ENCODE measurements around the gene HPS1.

HPS1 gene

GRCh38 chr10:98416606-98417388, 29.9 kb downstream of the HPS1 start:
- H3K4me3 ChIP-seq (ENCODE audit: low read depth, low read length), result no peak overlapping the region
- H4K91ac ChIP-seq (ENCODE audit: low read depth, low read length), result no peak overlapping the region
- no peak overlapping the region for H2AFZ ChIP-seq (ENCODE audit: insufficient read depth, low read length, poor library complexity)
- WGBS (ENCODE audit: extremely low coverage, insufficient coverage, insufficient read length), result no CpG with 5 or more reads among the region's 18 CpGs
- H3K18ac ChIP-seq (ENCODE audit: low read length), result no peak overlapping the region
- no peak overlapping the region for H3K4ac ChIP-seq (ENCODE audit: low read depth, low read length)
- peaks cover 2% of the 10 kb centered on the region for H3K79me2 ChIP-seq (ENCODE audit: control insufficient read depth, insufficient read depth, low read length, poor library complexity)
- no peak for DNase-seq
- H3K36me3 ChIP-seq (ENCODE audit: control insufficient read depth in 1 of 2, insufficient read depth in 2 of 2, low read length in 2 of 2), result peaks cover 5 to 10% of the 10 kb centered on the region in 2 experiments
- H3K4me2 ChIP-seq (ENCODE audit: low read length), result no peak overlapping the region
- no peak overlapping the region for H4K8ac ChIP-seq (ENCODE audit: low read depth, low read length)
- H2BK120ac ChIP-seq (ENCODE audit: insufficient read depth, low read length, poor library complexity), result no peak overlapping the region
- H3K14ac ChIP-seq (ENCODE audit: low read length), result no peak overlapping the region
- H2BK5ac ChIP-seq (ENCODE audit: low read depth, low read length, poor library complexity), result no peak overlapping the region
- no peak overlapping the region for H3K23ac ChIP-seq (ENCODE audit: low read length)
- no peak overlapping the region for H3K27ac ChIP-seq (ENCODE audit: low read depth, low read length)
- peaks cover 11% of the 10 kb centered on the region for H3K79me1 ChIP-seq (ENCODE audit: low read length)
- H3K9me3 ChIP-seq (ENCODE audit: insufficient read depth, low read depth, low read length), result no peaks in the 10 kb centered on the region
- no peak overlapping the region for H2AK5ac ChIP-seq (ENCODE audit: low read length)
- H3K4me1 ChIP-seq (ENCODE audit: control insufficient read depth in 1 of 2, insufficient read depth in 2 of 2, low read length in 2 of 2), result peaks cover 23 to 24% of the 10 kb centered on the region in 2 experiments
- H3K27me3 ChIP-seq (ENCODE audit: insufficient read depth, low read length), result no peaks in the 10 kb centered on the region
- no peak overlapping the region for H2BK12ac ChIP-seq (ENCODE audit: low read length)
- no peak overlapping the region for H4K12ac ChIP-seq (ENCODE audit: low read depth, low read length)
- no peak overlapping the region for H3K9ac ChIP-seq (ENCODE audit: low read length)

GRCh38 chr10:98415731-98416119, 31.0 kb downstream of the HPS1 start:
- Histone ChIP-seq H4K12ac (ENCODE audit: low read depth, low read length) (no peak overlapping the region), H2BK12ac (ENCODE audit: low read length) (no peak overlapping the region), H2BK120ac (ENCODE audit: insufficient read depth, low read length, poor library complexity) (peak overlapping the region; percentile 9), H3K4me2 (ENCODE audit: low read length) (no peak overlapping the region), H2BK5ac (ENCODE audit: low read depth, low read length, poor library complexity) (no peak overlapping the region), H3K18ac (ENCODE audit: low read length) (peak overlapping the region; percentile 2), H4K91ac (ENCODE audit: low read depth, low read length) (peak overlapping the region; percentile 0), H3K36me3 (ENCODE audit: control insufficient read depth in 1 of 2, insufficient read depth in 2 of 2, low read length in 2 of 2) (peaks cover 5 to 10% of the 10 kb centered on the region in 2 experiments), H3K79me2 (ENCODE audit: control insufficient read depth, insufficient read depth, low read length, poor library complexity) (peaks cover 2% of the 10 kb centered on the region), H3K4me1 (ENCODE audit: control insufficient read depth in 1 of 2, insufficient read depth in 2 of 2, low read length in 2 of 2) (peaks cover 23 to 24% of the 10 kb centered on the region in 2 experiments), H3K23ac (ENCODE audit: low read length) (no peak overlapping the region), H2AK5ac (ENCODE audit: low read length) (no peak overlapping the region), H3K79me1 (ENCODE audit: low read length) (peaks cover 11% of the 10 kb centered on the region), H4K8ac (ENCODE audit: low read depth, low read length) (peak overlapping the region; percentile 11), H3K27me3 (ENCODE audit: insufficient read depth, low read length) (no peaks in the 10 kb centered on the region), H3K27ac (ENCODE audit: low read depth, low read length) (peak overlapping the region; percentile 26), H3K14ac (ENCODE audit: low read length) (peak overlapping the region; percentile 16), H3K9ac (ENCODE audit: low read length) (no peak overlapping the region), H3K4me3 (ENCODE audit: low read depth, low read length) (no peak overlapping the region), H2AFZ (ENCODE audit: insufficient read depth, low read length, poor library complexity) (no peak overlapping the region), H3K4ac (ENCODE audit: low read depth, low read length) (no peak overlapping the region), H3K9me3 (ENCODE audit: insufficient read depth, low read depth, low read length) (no peaks in the 10 kb centered on the region)
- DNase-seq, result no peak
- WGBS (ENCODE audit: extremely low coverage, insufficient coverage, insufficient read length), result no CpG with 5 or more reads among the region's 8 CpGs

GRCh38 chr10:98414932-98415730, 31.6 kb downstream of the HPS1 start, which contains the start of gene PYROXD2:
PYROXD2 (minus strand) TSS chr10:98415182; CDS start chr10:98415135, 47 bp downstream.
- H3K27me3 ChIP-seq (ENCODE audit: insufficient read depth, low read length), result no peaks in the 10 kb centered on the region
- peaks cover 11% of the 10 kb centered on the region for H3K79me1 ChIP-seq (ENCODE audit: low read length)
- peak within 1 kb of the TSS; percentile 82 for H2AFZ ChIP-seq (ENCODE audit: insufficient read depth, low read length, poor library complexity)
- peaks cover 22 to 24% of the 10 kb centered on the region in 2 experiments for H3K4me1 ChIP-seq (ENCODE audit: control insufficient read depth in 1 of 2, insufficient read depth in 2 of 2, low read length in 2 of 2)
- H3K18ac ChIP-seq (ENCODE audit: low read length), result peak within 1 kb of the TSS; percentile 65
- H4K91ac ChIP-seq (ENCODE audit: low read depth, low read length), result peak within 1 kb of the TSS; percentile 81
- WGBS (ENCODE audit: extremely low coverage, insufficient coverage, insufficient read length), result no CpG with 5 or more reads among the region's 25 CpGs
- H3K4me2 ChIP-seq (ENCODE audit: low read length), result peak within 1 kb of the TSS; percentile 52
- H3K14ac ChIP-seq (ENCODE audit: low read length), result peak within 1 kb of the TSS; percentile 79
- H2BK12ac ChIP-seq (ENCODE audit: low read length), result peak within 1 kb of the TSS; percentile 12
- peaks cover 2% of the 10 kb centered on the region for H3K79me2 ChIP-seq (ENCODE audit: control insufficient read depth, insufficient read depth, low read length, poor library complexity)
- DNase-seq, result peak; percentile 74 to 80
- H2BK5ac ChIP-seq (ENCODE audit: low read depth, low read length, poor library complexity), result peak within 1 kb of the TSS; percentile 88
- no peak within 1 kb of the TSS for H2AK5ac ChIP-seq (ENCODE audit: low read length)
- no peak within 1 kb of the TSS for H3K23ac ChIP-seq (ENCODE audit: low read length)
- H3K4ac ChIP-seq (ENCODE audit: low read depth, low read length), result peak within 1 kb of the TSS; percentile 9
- H4K8ac ChIP-seq (ENCODE audit: low read depth, low read length), result peak within 1 kb of the TSS; percentile 90
- peak within 1 kb of the TSS; percentile 89 for H2BK120ac ChIP-seq (ENCODE audit: insufficient read depth, low read length, poor library complexity)
- peak within 1 kb of the TSS; percentile 72 for H3K27ac ChIP-seq (ENCODE audit: low read depth, low read length)
- no peaks in the 10 kb centered on the region for H3K9me3 ChIP-seq (ENCODE audit: insufficient read depth, low read depth, low read length)
- H4K12ac ChIP-seq (ENCODE audit: low read depth, low read length), result peak within 1 kb of the TSS; percentile 41
- H3K4me3 ChIP-seq (ENCODE audit: low read depth, low read length), result peak within 1 kb of the TSS; percentile 59
- peaks cover 5 to 10% of the 10 kb centered on the region in 2 experiments for H3K36me3 ChIP-seq (ENCODE audit: control insufficient read depth in 1 of 2, insufficient read depth in 2 of 2, low read length in 2 of 2)
- H3K9ac ChIP-seq (ENCODE audit: low read length), result no peak within 1 kb of the TSS

- H4K8ac ChIP-seq (ENCODE audit: low read depth, low read length), result peak overlapping the region; percentile 90
- H3K14ac ChIP-seq (ENCODE audit: low read length), result peak overlapping the region; percentile 79
- no peak overlapping the region for H2AK5ac ChIP-seq (ENCODE audit: low read length)
- H2BK120ac ChIP-seq (ENCODE audit: insufficient read depth, low read length, poor library complexity), result no peak overlapping the region
- peaks cover 17 to 18% of the 10 kb centered on the region in 2 experiments for H3K4me1 ChIP-seq (ENCODE audit: control insufficient read depth in 1 of 2, insufficient read depth in 2 of 2, low read length in 2 of 2)
- peak; percentile 53 to 55 for DNase-seq
- H3K4ac ChIP-seq (ENCODE audit: low read depth, low read length), result peak overlapping the region; percentile 9
- H3K79me1 ChIP-seq (ENCODE audit: low read length), result peaks cover 11% of the 10 kb centered on the region
- WGBS (ENCODE audit: extremely low coverage, insufficient coverage, insufficient read length), result no CpG with 5 or more reads among the region's 3 CpGs
- H3K18ac ChIP-seq (ENCODE audit: low read length), result no peak overlapping the region
- peak overlapping the region; percentile 59 for H3K4me3 ChIP-seq (ENCODE audit: low read depth, low read length)
- H3K36me3 ChIP-seq (ENCODE audit: control insufficient read depth in 1 of 2, insufficient read depth in 2 of 2, low read length in 2 of 2), result peaks cover 5 to 10% of the 10 kb centered on the region in 2 experiments
- no peaks in the 10 kb centered on the region for H3K9me3 ChIP-seq (ENCODE audit: insufficient read depth, low read depth, low read length)
- H3K9ac ChIP-seq (ENCODE audit: low read length), result no peak overlapping the region
- H4K91ac ChIP-seq (ENCODE audit: low read depth, low read length), result peak overlapping the region; percentile 81
- H2AFZ ChIP-seq (ENCODE audit: insufficient read depth, low read length, poor library complexity), result peak overlapping the region; percentile 82
- peak overlapping the region; percentile 52 for H3K4me2 ChIP-seq (ENCODE audit: low read length)
- H3K27me3 ChIP-seq (ENCODE audit: insufficient read depth, low read length), result no peaks in the 10 kb centered on the region
- H3K79me2 ChIP-seq (ENCODE audit: control insufficient read depth, insufficient read depth, low read length, poor library complexity), result peaks cover 2% of the 10 kb centered on the region
- peak overlapping the region; percentile 41 for H4K12ac ChIP-seq (ENCODE audit: low read depth, low read length)
- H2BK12ac ChIP-seq (ENCODE audit: low read length), result no peak overlapping the region
- H3K23ac ChIP-seq (ENCODE audit: low read length), result no peak overlapping the region
- peak overlapping the region; percentile 72 for H3K27ac ChIP-seq (ENCODE audit: low read depth, low read length)
- H2BK5ac ChIP-seq (ENCODE audit: low read depth, low read length, poor library complexity), result peak overlapping the region; percentile 88
Observed at GRCh38 chr10:98414578-98414931, 32.2 kb downstream of the HPS1 start.

Measured in trophoblast cell (in vitro differentiated cells and primary cell).